Pericardium fibroblast (primary cell): Measurements from ENCODE around the gene CUL3. TPM values are rescaled to one million over a fixed set of nuclear protein-coding genes. Genes with fewer than 3 reads are reported as not detected.

Source experiments
- total RNA-seq: library from RNA; depleted of rRNA; stranded (reverse); fragments of >200 nt; gene quantifications from 2 replicates; pipeline ENCODE4 v1.2.3, GENCODE V29; 2015

The CUL3 gene
- 24.2 and 40.8 TPM in 2 replicates for total RNA-seq

GRCh38 chr2:224585211-224586088 lies at the start of gene CUL3:
Gene CUL3 (minus strand): TSS chr2:224585363. CDS start chr2:224585009, 354 bp downstream.

Other genes starting within 250 kb of the CUL3 start
- gene FAM124B, start 183.3 kb downstream of the CUL3 start, total RNA-seq, result not detected in 2 replicates
- gene CCDC195, start 131.0 kb upstream of the CUL3 start, total RNA-seq, result not detected in 2 replicates